Ramos (cell line): ENCODE results near the gene GATA5.

Experiments
- in situ Hi-C: fragments of 300-500 bp; cut with MboI; formaldehyde crosslinking; loops from one replicate; pipeline ENCODE4 v1.14.3; 2022; ENCODE audit warnings: low sequenced_read_pairs; ENCODE audit not compliant: unreplicated experiment

GATA5 gene

DNA sequence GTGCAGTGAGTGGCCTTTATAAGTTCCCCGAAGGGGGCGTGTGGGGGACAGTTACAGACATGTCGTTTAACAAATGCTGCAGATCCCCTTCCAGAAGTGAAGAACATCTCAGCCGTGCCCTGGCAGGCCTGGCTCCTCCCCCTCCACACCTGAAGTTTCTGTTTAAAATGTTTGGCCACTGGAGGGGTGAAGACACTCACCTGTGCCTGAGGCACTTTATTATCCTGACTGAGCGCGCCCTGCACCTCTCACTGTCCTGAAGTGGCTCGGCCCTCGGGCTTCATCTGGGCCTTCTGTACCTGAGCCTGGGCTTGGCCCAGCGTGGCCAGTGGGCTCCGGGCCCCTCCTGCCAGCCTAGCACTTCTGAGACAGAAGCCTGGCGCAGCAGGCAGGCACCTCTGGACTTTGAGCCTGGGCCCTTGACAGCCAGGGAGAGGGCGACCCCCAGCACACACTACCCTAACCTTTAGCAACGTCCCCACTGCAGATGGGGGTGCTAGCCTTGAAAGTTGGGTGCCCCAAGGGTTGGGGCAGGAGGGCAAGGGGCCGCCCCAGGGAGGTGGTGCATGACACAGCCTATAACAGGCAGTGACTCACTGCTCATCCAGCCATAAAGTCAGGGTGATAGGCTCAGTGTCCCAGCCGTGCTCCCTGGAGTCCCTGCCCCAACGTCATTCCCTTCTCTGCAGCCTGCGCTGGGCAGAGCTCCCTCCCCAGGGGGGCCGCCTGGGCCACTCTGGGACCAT lies 13.6 kb upstream of the GATA5 start:
- in situ Hi-C loops = no loop called here

- in situ Hi-C loops = no loop called here
These were observed 12.7 kb upstream of the GATA5 start for GRCh38 chr20:62488470-62488869.

- in situ Hi-C loops = no loop called here
These were observed 12.0 kb upstream of the GATA5 start for GRCh38 chr20:62487561-62488354.

DNA sequence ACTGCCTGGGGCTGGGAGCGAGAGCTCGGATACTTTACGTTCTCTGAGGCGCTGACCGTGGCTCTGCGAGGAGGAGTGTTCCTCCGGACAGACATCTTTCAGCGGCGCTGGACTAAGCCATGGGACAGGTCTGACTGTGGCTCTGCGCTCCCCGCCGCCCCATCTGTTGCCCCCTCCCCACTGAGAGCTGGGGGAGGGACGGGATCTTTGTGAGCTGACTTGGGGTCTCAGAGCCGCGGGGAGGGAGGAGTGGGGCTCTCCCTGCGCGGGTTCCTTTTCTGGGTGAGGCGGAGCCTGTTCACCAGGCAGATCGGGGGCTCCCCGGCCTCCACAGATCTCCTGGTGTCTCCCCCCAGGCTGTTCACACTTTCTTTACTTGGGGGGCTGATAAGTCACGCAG lies 11.3 kb upstream of the GATA5 start:
- in situ Hi-C loops = no loop called here

GRCh38 chr20:62486484-62486883 lies 10.7 kb upstream of the GATA5 start:
- in situ Hi-C loops = no loop called here

DNA sequence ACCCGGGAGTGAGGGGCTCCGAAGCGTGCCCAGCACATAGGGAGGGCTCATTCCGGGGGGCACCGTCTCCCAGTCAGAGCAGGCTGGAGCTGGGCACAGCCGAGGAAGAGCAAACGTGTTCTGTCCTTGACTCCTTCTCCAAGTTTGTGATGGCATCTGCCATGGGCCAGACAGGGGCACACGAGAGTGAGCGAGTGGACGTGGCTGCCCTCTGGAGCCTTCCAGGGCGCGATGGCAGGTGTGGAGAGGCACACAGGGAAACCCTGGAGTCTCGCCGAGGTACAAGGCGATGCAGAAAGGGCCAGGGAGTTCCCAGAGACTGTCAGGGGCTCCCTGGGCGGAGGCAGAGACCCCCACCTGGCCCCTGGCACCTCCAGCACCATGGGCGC lies 9.9 kb upstream of the GATA5 start:
- in situ Hi-C loops = no loop called here

DNA sequence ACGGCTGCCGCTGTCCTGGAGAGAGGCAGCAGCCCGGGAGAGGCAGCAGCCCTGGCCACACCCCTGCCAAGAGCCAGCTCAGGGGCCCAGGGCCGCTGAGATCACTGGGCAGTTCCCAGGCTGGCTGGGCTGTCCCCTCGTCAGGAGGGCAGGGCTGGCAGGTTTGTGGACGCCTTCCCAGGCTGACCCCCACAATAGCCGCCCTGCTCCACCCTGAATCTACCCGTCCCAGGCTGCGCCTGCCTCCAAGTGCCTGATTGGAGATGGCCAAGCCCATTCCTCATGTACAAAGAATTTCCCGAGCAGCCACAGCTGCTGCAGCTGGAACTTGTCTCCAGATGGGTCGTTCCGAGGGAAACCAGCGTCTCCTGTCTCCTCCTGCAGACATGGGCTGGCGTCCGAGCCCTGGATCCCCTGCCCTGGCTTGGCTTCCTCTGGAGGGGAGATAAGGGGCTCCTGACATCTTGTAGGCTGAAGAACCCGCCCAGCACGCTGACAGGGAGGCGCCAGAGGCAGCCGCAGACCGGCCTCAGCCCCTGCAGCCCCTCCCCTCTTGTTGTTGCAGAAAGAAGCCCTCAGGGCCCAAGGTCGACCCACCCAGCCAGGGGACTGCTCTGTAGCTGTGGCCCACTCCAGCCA lies 9.4 kb upstream of the GATA5 start:
- in situ Hi-C loops = no loop called here

GRCh38 chr20:62484478-62484877 lies 8.7 kb upstream of the GATA5 start:
- in situ Hi-C loops = no loop called here

GRCh38 chr20:62483613-62484458 lies 8.0 kb upstream of the GATA5 start:
- in situ Hi-C loops = no loop called here

DNA sequence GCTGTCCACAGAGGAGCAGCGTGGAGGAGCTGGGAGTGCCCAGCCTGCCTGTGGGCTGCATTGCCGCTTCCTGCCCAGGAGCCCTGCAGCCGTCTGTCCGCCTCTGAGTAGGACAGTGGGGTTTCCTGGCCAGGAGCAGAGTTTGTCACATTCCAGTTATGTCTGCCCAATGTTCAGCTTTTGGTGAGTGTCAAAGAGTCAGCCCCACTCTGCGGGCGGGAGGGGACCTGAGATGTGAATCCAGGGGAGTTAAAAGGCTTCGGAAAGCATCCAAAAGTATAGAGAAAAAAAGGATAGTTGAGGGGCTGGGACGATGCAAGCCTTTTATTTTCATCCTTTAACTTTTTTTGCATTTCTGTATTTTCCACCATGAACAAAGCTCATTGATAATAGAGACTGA lies 7.2 kb upstream of the GATA5 start:
- in situ Hi-C loops = no loop called here

DNA sequence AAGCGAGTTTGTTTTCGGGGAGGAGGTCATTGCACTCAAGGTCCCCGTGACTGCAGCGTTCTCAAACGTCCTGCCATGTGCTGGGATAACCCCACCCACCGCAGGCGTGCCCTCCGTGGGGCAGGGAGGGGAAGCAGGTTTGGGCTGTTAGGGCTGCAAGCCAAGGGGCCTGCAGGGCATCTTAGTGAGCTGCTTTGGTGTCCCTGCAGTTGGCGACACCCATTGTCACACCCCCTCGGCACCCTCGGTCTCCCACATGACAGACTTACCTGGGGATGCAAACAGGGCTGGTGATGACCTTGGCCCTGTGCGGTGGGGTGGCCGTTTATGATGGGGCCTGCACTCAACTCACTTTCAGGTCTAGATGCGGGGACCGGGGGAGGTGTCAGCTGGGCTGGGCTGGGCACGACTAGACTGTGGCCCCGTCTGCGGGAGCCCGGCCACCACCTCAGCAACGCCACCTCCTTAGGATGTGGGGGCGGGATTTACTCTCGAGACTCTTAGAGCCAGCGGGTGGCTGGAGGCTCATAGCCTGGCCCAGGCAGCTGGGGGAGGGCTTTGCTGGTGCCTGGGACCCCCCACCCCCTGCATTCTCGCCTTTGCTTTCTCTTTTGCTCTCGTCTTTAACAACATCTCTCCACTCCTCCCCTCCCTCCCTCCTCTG lies 6.5 kb upstream of the GATA5 start:
- in situ Hi-C loops = no loop called here

- in situ Hi-C loops = no loop called here
These were observed 5.8 kb upstream of the GATA5 start for GRCh38 chr20:62481425-62482145.

GRCh38 chr20:62480318-62480717 lies 4.5 kb upstream of the GATA5 start:
- in situ Hi-C loops = no loop called here

DNA sequence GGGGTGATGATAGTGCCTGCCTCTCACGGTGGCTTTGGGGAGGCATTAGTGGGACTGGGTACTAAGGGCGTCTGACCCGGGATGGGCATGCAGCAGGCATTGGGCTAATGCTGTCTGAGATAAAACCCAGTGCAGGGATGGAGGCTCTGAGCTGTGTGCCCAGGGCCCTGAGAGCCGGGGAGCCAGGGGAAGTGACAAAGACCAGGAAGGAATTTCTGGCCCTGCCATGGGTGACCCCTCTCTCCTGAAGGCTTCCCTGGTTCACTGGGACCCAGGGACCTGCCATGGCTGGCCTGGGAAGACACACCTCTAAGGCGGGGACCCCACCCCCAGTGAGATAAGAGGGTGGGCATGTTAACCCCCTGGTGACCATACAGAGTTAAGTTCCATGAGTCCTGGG lies 3.9 kb upstream of the GATA5 start:
- in situ Hi-C loops = no loop called here

DNA sequence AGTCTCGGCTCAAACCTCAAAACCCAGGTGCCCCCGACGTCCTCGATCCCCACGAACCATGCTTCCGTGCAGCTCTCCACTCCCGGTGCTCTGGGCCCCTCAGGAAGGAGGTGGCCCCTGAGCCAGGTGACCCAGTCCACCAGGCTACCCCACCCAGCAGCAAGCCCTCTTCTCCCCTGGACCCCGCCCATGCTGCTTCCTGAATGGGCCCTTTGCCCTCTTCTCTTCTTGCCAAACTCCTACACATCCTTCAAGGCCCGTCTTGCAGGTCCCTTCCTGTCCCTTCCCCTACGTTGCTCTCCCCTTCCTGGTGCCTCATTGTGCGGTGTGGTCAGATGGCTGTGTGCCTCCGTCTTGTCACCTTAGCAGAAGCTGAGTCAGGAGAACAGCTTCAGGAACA lies 3.4 kb upstream of the GATA5 start:
- in situ Hi-C loops = no loop called here

DNA sequence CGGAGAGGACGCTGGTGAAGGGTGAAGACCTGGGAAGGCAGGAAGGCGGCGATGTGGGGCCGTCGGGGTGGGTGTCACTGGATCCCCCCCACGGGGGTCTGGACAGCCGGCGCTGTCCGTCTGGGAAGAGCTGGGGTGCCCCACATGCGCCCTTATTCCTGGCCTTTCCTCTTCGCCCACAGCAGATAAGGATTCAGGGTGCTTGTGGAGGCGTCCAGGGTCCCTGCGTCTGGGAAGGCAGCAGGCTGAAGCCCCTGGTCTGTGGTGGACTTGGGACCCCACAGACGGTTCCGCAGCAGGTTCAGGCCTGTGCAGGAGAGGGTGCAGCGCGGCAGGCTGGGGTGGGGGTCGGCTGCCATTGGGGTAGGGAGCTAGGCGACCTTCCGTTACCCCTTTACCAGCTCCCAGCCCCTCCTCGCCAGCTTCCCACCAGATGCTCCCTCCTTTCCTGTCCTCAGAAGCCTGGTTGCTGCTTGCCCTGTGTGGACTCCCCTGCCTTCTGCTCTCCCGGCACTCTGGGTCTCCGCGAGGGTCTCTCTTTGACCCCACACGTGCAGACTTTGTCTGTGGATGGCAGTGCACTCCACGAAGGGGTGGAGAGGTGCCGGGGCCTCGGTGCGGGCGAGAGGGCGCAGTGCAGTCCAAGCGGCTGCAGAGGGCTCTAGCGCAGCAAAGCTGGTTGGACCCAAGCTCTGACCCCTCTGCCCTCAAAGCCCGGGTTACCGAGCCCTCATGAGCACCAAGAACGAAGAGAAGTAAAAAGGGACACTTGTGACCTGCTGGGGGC lies 2.1 kb upstream of the GATA5 start:
- in situ Hi-C loops = no loop called here

DNA sequence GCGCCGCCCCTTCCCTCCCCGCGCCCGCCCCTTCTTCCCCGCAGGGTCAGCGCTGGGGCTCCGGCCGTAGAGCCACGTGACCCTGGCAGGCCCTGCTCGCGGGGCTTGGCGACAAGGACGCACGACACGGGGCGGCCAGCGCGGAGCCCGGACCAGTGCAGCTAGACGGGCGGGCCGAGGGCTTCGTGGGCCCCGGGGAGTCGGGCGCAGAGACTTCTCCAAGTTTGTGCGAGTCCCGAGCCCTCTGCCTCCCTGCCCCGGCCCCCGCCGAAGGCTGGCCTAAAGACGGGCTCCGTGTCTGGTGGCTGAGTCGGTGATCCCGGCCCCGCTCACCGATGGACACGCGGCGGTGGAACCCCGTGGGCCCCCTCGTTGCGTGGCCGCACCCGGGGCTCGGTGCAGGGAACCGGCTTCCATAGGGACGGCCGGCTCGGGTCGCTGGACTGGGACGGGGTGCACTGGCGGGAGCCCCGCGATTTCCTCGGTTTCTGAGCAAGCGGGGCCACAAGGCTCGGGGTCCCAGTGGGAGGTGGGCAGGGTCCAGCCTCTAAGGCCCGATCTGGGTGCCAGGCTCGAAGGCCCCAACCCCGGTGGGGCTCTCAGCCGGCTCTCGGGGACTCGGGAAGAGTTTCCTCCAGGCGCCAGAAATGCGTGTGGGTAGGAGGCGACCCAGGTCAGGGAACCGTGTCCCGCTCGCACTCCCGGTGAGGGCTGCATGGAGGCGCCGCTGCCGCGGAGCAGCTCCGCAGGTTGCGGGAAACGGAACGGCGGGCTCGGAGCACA lies 452 bp upstream of the GATA5 start:
- in situ Hi-C loops = no loop called here
